ENCODE measurements around the gene NME5.

Gene NME5

GRCh38 chr5:138102454-138103318 lies 36.5 kb downstream of the NME5 start:
- DNase-seq (ENCODE audit: low read depth) = no peak
- TF ChIP-seq CTCF (conservative IDR thresholded peaks at IDR 0.05; ENCODE audit: low read depth, low read length) = no peak
- H3K4me3 ChIP-seq (ENCODE audit: low read depth, low read length) = no peak overlapping the region

- no peak for TF ChIP-seq CTCF (conservative IDR thresholded peaks at IDR 0.05; ENCODE audit: low read depth, low read length)
- no peak overlapping the region for H3K4me3 ChIP-seq (ENCODE audit: low read depth, low read length)
- DNase-seq (ENCODE audit: low read depth) = no peak
Observed at GRCh38 chr5:138096997-138097828, 42.0 kb downstream of the NME5 start.

GRCh38 chr5:138096363-138096762 lies 42.9 kb downstream of the NME5 start:
- no peak overlapping the region for H3K4me3 ChIP-seq (ENCODE audit: low read depth, low read length)
- peak; percentile 9 for DNase-seq (ENCODE audit: low read depth)
- no peak for TF ChIP-seq CTCF (conservative IDR thresholded peaks at IDR 0.05; ENCODE audit: low read depth, low read length)

DNA sequence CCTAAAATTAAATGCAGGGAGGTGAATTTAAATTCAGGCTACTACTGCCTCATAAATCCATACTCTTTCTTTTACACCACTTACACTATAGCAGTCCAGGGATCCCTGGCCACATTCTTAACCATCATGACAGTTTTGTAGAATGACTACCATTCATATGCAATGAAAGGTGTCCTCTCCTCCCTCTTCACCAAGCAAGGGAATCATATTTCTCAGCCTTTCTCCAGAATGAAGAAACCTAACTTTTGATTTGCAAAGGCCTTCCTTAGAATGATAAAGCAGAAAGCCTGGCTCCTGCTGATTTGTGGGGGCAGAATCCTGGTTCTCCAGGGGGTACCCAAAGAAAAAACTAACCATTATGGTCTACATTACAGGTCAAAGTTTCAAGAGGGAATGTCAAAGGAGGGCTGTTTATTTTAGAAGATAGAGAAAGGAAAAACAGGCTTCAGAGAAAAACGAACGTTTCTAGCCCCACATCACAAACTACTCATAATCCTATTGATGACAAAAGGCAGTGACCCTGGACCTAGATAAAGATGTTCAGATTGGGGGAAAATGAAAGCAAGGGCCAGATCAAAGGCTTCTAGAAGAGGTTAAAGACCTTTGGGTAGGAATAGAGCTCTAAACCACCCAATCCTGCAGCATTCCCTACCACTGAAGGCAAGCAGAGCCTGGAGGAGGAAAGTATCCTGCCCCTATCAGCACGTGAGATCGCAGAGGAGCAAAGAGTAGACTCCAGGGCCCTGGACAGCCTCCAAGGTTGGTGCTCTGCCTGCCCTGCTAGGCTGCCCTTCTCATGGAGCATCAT lies 43.9 kb downstream of the NME5 start:
- TF ChIP-seq CTCF (conservative IDR thresholded peaks at IDR 0.05; ENCODE audit: low read depth, low read length) = no peak
- DNase-seq (ENCODE audit: low read depth) = no peak

DNA sequence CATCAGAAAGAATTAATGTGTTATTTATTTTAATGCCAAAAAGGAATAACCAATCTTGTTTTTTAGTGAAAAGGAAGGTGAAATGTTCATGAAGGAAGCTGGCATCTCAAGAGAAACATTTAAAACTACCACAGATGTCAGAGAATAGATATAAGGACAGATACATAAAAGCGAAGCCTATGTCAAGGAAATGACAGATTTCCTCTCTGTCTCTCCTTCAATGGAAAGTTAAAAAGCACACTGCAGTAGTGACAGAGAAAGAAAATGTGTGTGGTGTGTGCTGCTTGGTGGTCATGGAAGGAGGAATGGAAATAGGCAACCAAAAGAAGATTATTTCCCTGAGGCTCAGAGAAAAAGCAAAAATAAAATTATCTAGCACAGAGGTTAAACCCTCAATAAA lies 46.2 kb downstream of the NME5 start:
- no peak for TF ChIP-seq CTCF (conservative IDR thresholded peaks at IDR 0.05; ENCODE audit: low read depth, low read length)
- no peak overlapping the region for H3K4me3 ChIP-seq (ENCODE audit: low read depth, low read length)
- DNase-seq (ENCODE audit: low read depth) = no peak

More for the DNA sequence above, 43.9 kb downstream of the NME5 start:
- no peak overlapping the region for H3K4me3 ChIP-seq (ENCODE audit: low read depth, low read length)

DNA sequence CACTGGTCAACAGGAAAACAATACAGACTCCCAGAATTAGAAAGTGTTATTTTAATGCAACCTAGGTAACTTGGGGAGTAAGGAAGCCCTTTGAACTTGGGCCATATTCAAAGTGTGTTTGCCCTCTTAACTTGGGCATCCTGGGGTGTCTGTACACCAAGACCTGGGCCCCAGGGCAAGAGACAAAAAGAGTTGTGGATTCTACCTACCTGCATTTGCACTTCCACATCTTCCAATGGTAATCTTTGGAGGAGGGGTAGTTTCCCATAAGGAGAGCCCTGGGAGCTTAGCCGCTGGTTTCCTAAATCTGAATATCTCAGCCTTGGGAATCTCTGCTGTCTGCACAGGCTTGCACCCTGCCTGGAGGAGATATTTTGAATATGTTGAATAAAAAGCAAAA lies 46.9 kb downstream of the NME5 start:
- H3K4me3 ChIP-seq (ENCODE audit: low read depth, low read length) = no peak overlapping the region
- TF ChIP-seq CTCF (conservative IDR thresholded peaks at IDR 0.05; ENCODE audit: low read depth, low read length) = no peak
- no peak for DNase-seq (ENCODE audit: low read depth)

All from choroid plexus epithelial cell (primary cell).